Mesodermal cell (in vitro differentiated cells): ENCODE measurements around the gene NR3C2.

ENCODE experiments used
- H3K27ac ChIP-seq: 2 replicates; pipeline ENCODE4 v1.7.0; 2013; ENCODE audit warnings: mild to moderate bottlenecking, low read depth, low read length, moderate library complexity; ENCODE audit not compliant: severe bottlenecking
- H3K36me3 ChIP-seq: 2 replicates; pipeline ENCODE4 v1.7.1; 2013; ENCODE audit warnings: mild to moderate bottlenecking, low read length, moderate library complexity; ENCODE audit not compliant: control insufficient read depth, insufficient read depth
- H3K4me1 ChIP-seq: one replicate; pipeline ENCODE4 v1.7.1; 2013; ENCODE audit warnings: mild to moderate bottlenecking, low read length; ENCODE audit not compliant: insufficient read depth, control insufficient read depth, poor library complexity, severe bottlenecking
- H3K4me3 ChIP-seq: 2 replicates; pipeline ENCODE4 v1.7.0; 2013; ENCODE audit warnings: low read length, control low read depth, mild to moderate bottlenecking; ENCODE audit not compliant: insufficient read depth, poor library complexity, severe bottlenecking; ENCODE audit errors: extremely low read depth
- H3K9me3 ChIP-seq: 2 replicates; pipeline ENCODE4 v1.7.1; 2013; ENCODE audit warnings: mild to moderate bottlenecking, low read length, moderate library complexity; ENCODE audit not compliant: control insufficient read depth
- WGBS, 2 experiments: methylation state at CpG; one replicate each; pipeline ENCODE4 v1.1.5; 2013; ENCODE audit warnings: missing lambda C conversion rate in 2 of 2; ENCODE audit not compliant: insufficient coverage in 2 of 2; 5-methylcytosine and 5-hydroxymethylcytosine counted together

NR3C2 gene

DNA sequence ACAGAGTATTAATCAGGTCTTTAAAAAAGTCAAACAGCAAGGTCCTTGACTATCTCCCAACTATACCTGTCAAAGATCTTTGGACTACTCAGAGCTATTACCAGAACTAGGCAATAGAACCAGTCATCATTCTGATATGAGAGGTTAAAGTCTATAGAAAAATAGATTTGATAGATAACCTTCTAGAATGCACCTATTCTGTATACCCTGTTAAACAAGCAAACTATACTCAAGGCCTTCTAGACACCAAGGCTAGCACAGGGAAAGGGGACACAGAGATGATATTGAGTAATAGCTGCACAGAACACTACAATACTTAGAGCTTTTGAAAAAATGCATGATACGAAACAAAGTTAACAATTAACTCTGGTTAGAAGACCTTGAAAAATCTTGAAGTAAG lies 149.5 kb downstream of the NR3C2 start:
- no peak overlapping the region for H3K27ac ChIP-seq
- H3K4me3 ChIP-seq, result no peak overlapping the region
- H3K4me1 ChIP-seq, result no peaks in the 10 kb centered on the region
- H3K36me3 ChIP-seq, result no peaks in the 10 kb centered on the region
- WGBS, 2 experiments, result 80% methylated on average over 1 of the region's 1 CpG; no CpG with 5 or more reads in 1 of the 2 experiments
- no peaks in the 10 kb centered on the region for H3K9me3 ChIP-seq

DNA sequence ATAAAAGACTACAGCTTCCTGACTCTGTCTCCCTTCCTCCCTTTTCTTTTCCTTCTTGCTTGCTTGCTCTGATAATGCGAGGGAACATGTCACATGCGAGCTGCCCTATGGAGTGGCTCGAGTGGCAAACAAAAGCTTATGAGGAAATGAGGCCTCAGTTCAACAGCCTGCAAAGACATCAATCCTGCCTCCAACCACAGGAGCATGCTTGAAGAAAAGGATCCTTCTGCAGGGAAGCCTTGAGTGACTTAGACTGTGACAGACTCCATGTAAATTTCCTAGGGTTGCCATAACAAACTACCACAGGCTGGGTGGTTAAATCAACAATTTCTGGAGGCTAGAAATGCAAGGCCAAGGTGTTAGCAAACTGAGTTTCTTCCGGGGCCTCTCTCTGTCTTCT lies 152.5 kb downstream of the NR3C2 start:
- H3K9me3 ChIP-seq, result no peaks in the 10 kb centered on the region
- 80% methylated on average over 2 to 4 of the region's 4 CpGs for WGBS, 2 experiments
- no peak overlapping the region for H3K27ac ChIP-seq
- H3K4me1 ChIP-seq, result no peaks in the 10 kb centered on the region
- no peak overlapping the region for H3K4me3 ChIP-seq
- H3K36me3 ChIP-seq, result no peaks in the 10 kb centered on the region

DNA sequence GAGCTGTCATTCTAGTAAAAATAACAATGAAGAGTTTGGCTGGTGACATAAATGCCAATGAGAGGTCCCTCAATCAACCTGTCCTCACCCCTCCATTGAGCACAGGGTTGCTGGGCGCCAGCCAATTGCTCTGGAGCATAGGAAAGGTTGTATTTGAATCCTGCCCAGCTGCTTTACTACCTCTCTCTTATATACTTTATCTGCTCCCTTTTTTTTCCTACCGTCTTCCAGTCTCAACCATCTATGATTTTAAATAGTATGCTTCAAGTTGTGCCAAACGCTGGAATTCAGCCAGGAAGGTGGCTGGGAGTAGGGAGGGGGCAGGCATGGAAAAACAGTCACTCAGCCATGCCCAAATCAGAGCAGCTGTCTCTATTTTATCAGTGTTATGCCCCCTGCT lies 153.8 kb downstream of the NR3C2 start:
- no peaks in the 10 kb centered on the region for H3K9me3 ChIP-seq
- no peaks in the 10 kb centered on the region for H3K36me3 ChIP-seq
- no peak overlapping the region for H3K27ac ChIP-seq
- WGBS, 2 experiments, result 0% methylated on average over 1 of the region's 3 CpGs
- H3K4me3 ChIP-seq, result no peak overlapping the region
- no peaks in the 10 kb centered on the region for H3K4me1 ChIP-seq

DNA sequence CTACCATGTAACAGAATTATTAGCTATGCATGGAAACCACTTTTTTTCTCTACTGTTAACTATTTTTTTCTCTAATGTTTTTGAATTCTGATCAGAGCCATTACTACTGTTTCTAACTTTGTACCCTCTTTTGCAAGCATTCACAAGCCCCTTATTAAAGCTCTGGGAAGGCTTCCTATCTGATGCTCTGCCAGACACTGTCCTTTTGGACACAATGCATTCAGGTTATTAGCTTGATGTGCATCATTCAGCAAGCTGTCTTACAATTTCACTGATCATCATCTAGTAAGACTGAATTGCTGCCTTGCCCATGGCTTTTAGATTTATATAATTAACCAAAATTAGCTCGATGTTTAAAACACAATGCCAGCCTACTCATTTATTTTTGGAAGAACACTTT lies 155.1 kb downstream of the NR3C2 start:
- Histone ChIP-seq H3K27ac (no peak overlapping the region), H3K4me1 (no peaks in the 10 kb centered on the region), H3K4me3 (no peak overlapping the region), H3K9me3 (no peaks in the 10 kb centered on the region), H3K36me3 (no peaks in the 10 kb centered on the region)
- no CpG with 5 or more reads among the region's 1 CpG for WGBS, 2 experiments

DNA sequence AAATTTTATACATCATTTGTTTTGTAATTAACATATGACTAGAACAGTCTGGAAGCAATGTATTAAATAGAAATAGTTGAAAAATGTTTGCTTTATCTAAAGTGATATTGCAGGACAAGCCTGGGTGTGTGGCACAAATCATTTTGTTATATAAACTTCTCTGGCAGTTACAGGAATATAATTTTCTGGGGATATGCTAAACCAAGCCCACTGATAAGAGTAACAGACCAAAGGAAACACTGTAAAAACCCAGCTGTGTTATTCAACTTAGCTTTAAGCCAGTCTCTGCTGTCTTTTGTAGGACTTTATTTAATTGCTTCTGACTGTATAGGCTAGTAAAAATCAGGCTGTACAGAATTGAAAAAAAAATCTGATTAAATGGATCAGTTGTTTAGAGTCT lies 156.2 kb downstream of the NR3C2 start:
- Histone ChIP-seq H3K9me3 (no peaks in the 10 kb centered on the region), H3K27ac (no peak overlapping the region), H3K4me3 (no peak overlapping the region), H3K4me1 (no peaks in the 10 kb centered on the region), H3K36me3 (no peaks in the 10 kb centered on the region)

DNA sequence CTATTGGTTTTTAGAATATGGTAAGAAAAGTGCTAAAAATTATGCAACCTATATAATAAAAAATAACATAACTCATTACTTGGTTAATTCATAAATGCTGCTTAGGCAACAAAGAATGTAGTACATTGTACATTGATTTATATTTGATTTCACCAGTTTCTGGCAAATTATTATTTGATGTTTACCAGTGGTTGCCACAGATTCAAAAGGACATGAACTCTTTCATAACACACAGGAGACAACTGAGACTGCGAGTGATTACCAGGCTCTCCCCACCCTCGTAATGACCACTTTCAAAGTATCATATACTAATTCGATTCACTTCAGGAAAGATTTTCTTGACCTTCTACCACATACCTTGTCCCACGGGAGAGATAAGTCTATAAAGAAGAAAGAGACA lies 158.5 kb downstream of the NR3C2 start:
- no peaks in the 10 kb centered on the region for H3K4me1 ChIP-seq
- 100% methylated on average over 2 of the region's 4 CpGs for WGBS, 2 experiments
- no peak overlapping the region for H3K4me3 ChIP-seq
- no peaks in the 10 kb centered on the region for H3K36me3 ChIP-seq
- no peaks in the 10 kb centered on the region for H3K9me3 ChIP-seq
- H3K27ac ChIP-seq, result no peak overlapping the region

DNA sequence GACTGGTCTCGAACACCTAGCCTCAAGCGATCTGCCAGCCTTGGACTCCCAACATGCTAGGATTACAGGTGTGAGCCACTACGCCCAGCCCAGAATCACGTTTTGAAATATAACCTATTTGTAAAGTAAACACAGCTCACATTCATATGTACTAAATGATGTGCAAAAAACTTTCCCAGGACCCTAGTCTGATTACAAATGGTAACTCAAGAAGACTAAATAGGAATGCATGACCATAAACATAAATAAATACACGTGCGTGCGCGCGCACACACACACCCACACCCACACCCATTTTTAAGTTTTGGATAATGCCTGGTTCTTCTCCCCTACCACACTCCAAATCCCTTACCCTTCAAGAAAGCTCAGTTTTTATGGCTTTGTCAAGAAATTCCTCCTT lies 163.9 kb downstream of the NR3C2 start:
- Histone ChIP-seq H3K27ac (no peak overlapping the region), H3K9me3 (no peaks in the 10 kb centered on the region), H3K4me3 (no peak overlapping the region), H3K36me3 (no peaks in the 10 kb centered on the region), H3K4me1 (no peaks in the 10 kb centered on the region)
- 91% methylated on average over 9 of the region's 9 CpGs; no CpG with 5 or more reads in 1 of the 2 experiments for WGBS, 2 experiments

DNA sequence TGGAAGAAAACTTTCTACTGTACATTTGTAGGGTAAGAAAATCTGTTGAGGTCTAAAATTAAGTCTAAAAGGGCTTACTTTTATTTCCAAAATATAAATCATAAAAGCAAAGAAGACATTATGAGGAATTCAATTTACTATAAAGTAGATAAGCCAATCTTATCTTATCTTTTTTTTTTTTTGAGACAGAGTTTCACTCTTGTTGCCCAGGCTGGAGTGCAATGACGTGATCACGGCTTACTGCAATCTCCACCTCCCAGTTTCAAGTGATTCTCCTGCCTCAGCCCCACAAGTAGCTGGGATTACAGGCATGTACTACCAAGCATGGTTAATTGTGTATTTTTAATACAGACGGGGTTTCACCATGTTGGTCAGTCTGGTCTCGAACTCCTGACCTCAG lies 166.9 kb downstream of the NR3C2 start:
- H3K9me3 ChIP-seq, result no peaks in the 10 kb centered on the region
- no peak overlapping the region for H3K27ac ChIP-seq
- 52 to 60% methylated on average over 1 to 2 of the region's 4 CpGs for WGBS, 2 experiments
- no peaks in the 10 kb centered on the region for H3K36me3 ChIP-seq
- H3K4me3 ChIP-seq, result no peak overlapping the region
- no peaks in the 10 kb centered on the region for H3K4me1 ChIP-seq

DNA sequence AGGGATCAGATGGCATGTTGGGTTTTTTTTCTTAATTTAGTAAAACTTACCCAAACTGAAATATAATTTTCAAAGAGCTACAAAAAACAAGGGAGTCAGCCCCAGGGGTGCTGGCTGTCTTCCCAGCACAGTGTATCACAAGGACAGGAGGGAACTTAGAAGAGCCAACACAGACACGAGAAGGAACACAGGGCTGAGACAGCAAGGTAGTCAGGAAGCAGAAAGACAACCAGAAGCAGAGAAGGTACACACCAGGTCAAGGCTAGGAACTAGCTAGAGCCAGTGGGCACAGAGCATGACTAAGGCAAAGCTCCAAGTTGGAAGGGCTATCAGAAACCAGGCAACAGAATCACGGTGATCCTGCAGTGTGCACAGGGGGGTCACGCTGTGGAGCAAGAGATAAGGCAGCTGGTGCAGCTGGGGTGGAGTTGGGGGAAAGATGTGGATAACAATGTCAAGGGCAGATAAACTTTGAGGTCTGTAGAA lies 168.7 kb downstream of the NR3C2 start:
- no peaks in the 10 kb centered on the region for H3K4me1 ChIP-seq
- 82 to 90% methylated on average over 2 to 3 of the region's 3 CpGs for WGBS, 2 experiments
- no peak overlapping the region for H3K27ac ChIP-seq
- H3K36me3 ChIP-seq, result no peaks in the 10 kb centered on the region
- no peak overlapping the region for H3K4me3 ChIP-seq
- no peaks in the 10 kb centered on the region for H3K9me3 ChIP-seq

DNA sequence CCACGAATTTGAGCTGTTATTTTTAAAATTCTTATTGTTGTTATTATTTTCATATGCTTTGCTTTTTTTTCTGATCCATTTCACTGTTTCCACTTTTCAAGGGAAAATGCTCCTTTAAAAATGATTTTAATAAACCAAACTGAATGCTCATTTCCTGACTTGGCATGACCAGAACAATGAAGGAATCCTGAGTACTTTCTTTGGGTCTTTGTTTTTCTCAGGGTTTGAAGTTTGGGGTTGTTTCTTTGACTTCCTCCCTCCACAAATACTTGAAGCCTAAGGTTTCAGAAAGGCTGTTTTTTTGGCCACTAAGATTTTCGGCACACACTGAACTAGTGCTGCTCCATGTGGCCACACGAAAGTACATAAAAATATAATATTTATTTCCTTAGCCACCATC lies 171.0 kb downstream of the NR3C2 start:
- Histone ChIP-seq H3K9me3 (no peaks in the 10 kb centered on the region), H3K27ac (no peak overlapping the region), H3K4me1 (no peaks in the 10 kb centered on the region), H3K36me3 (no peaks in the 10 kb centered on the region), H3K4me3 (no peak overlapping the region)
- WGBS, 2 experiments, result 83% methylated on average over 1 of the region's 3 CpGs; no CpG with 5 or more reads in 1 of the 2 experiments

DNA sequence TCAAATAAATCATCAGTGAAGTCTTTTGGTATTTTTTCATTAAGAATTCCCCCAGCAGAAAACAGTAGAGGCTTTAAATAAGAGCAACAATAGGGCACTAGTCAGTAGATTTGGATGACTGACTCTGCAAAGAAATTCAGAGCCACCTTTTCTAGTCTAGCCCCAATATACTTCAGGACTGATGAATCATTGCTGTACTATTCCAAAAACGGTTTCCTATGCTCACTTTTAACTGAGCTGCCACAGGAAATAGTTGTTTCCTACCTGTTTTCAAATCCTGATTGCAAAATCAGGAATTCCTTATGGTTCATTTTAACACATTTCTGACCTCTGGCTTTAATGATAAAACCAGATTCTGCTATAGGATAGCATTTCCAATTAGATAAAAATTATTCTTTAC lies 171.6 kb downstream of the NR3C2 start:
- no peaks in the 10 kb centered on the region for H3K36me3 ChIP-seq
- no peaks in the 10 kb centered on the region for H3K4me1 ChIP-seq
- no peak overlapping the region for H3K27ac ChIP-seq
- H3K4me3 ChIP-seq, result no peak overlapping the region
- 50 to 64% methylated on average over 1 of the region's 1 CpG for WGBS, 2 experiments
- H3K9me3 ChIP-seq, result no peaks in the 10 kb centered on the region
